GM15510 (cell line): ENCODE measurements around the gene TELO2.

Source experiments
- POLR2A ChIP-seq: IDR thresholded peaks from 3 replicates; pipeline ENCODE4 v1.6.1; 2011; ENCODE audit warnings: borderline replicate concordance; ENCODE audit not compliant: insufficient read length; ENCODE audit errors: extremely low read depth

Gene TELO2

DNA sequence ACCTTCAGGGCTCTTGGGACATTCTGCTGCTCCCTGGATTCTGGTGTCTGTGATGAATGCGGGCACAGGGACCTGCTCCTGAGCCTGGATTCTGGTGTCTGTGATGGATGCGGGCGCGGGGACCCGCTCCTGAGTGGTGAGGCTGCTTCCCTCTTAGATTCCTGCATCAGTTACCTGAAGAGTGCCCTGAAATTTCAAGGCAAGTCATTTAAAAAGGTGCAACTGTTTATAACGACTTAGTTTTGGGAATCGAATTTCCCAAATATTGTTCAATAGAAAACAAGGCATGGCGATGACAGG is 47.3 kb downstream of the TELO2 start:
- no peak for TF ChIP-seq POLR2A

DNA sequence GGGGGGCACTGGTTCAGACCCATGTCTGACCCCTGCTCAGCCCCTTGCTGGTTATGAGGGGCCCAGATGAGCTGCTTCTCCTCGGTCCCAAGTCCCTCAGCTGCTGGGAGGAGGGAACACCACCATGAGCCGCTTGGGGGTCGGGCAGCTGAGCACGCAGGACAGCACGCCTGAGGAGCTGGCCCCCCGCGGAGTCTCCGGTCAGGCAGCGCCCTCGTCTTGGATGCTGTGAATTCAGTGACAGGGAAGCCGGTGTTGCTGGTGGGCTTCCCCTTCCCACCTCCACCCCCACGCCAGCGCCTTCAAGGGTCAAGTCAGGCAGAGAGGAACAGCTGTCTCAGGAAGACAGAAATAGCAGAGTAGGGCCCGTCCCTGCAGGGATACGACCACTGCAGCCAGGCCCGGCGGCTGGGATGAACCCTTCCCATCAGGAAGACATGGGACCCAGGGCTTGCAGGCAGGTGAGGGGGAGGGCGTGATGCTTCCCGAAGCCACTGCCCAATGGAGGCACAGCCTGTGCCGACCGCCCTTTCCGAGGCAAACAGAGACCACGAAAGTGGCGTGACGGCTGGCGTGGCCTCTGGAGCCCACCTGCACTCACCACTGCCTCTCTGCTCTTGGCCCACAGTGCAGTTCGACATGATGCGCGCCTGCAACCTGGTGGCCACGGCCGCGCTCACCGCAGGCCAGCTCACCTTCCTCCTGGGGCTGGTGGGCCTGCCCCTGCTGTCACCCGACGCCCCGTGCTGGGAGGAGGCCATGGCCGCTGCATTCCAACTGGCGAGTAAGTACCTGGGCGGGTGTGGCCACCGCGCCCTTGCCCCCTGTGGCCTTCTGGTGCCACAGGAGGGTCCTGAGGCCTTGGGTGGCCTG is 48.4 kb downstream of the TELO2 start:
- TF ChIP-seq POLR2A = no peak

DNA sequence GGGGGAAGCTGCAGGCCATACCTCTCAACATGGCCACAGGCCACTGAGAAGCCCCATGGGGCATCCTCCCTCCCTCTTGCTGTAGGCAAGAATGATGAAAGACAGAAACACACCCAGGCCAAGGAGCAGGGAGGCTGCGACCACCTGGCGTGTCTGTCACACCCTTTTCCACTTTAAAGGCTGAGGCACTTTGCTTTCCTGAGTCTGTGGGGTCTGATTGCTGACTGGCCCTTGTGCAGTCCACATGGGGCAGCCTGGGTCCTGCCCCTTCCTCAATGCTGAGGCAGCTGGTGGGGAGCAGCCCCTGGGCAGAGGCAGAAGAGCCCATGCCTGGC is 49.0 kb downstream of the TELO2 start:
- no peak for TF ChIP-seq POLR2A

DNA sequence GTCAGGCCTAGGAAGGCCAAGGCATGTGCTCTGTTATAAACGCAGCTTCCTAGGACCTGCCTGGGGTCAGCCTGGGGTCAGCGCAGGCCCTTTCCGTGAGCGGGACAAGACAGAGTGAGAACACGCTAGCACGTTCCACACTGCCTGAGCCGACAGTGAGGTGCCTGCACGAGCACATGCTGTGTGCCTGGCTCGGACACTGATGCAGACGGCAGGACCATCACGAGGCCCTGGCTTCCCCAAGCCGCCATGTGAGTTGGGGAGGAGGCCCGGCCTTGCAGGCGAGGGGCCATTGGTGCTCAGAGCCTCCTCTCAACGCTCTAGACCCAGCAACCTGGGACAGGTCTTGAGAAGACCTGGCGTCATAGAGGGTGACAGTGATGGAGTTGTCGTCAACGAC is 49.4 kb downstream of the TELO2 start:
- no peak for TF ChIP-seq POLR2A

DNA sequence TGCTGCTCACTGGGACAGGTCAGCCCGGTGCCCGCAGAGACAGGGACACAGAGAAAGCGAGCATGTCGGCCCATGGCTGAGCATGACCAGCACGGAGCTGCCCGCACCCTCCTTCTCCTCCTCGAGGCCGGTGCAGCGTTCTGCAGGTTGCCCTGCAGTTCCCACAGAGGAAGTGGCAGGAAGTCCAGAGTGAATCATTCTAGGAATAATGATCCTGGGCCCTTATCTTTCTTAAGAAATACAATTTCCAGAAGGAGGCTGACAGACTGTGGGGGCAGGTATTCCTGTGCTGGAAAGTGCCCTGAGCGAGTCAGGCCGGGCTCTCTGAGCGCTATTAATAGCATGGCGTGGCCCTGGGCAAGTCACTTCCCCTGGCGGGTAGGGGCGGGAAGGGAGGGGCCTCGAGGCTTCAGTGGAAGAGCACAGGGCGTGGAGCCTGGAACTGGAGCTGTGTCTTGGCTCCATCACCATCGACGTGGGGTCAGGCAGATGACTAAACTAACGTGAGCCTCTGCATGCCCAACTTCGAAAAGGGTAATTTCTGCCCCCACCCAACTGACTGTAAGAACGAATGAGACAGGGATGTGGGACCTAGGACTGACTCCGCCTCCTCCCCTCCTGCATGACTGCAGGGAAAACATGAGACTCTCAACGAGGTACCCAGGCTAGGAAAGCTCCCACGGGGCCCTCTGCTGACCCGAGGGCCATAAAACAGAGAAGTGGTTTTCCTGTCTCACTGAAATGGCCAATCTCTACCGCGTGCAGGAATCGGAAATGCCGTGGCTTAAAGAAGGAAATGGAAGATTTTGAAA is 50.1 kb downstream of the TELO2 start:
- no peak for TF ChIP-seq POLR2A

GRCh38 chr16:1545044-1546040 is 52.2 kb downstream of the TELO2 start:
- TF ChIP-seq POLR2A = no peak

DNA sequence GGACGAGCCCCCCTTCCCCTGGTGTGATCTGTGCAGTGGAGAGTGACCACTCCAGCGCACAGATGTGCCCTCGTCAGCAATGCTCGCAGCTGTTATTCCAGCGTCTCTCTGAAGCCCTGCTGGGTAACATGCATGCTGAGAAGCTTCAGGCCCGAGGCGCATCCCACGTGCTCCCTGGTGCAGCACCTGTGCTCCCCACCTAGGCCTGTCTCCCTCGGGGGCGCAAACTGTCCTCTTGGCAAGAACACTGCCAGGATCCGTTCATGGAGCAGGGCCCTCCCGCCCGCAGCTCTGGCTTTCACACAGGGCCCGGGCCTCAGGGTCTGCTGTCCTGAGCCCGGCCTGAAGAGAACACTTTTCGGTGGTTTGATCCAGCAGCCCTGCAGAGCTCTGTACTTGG is 53.3 kb downstream of the TELO2 start:
- no peak for TF ChIP-seq POLR2A

GRCh38 chr16:1548233-1548632 is 55.1 kb downstream of the TELO2 start:
- no peak for TF ChIP-seq POLR2A

- no peak for TF ChIP-seq POLR2A
These were observed 55.6 kb downstream of the TELO2 start for GRCh38 chr16:1548727-1549126.

GRCh38 chr16:1550069-1550468 is 56.9 kb downstream of the TELO2 start:
- TF ChIP-seq POLR2A = no peak

DNA sequence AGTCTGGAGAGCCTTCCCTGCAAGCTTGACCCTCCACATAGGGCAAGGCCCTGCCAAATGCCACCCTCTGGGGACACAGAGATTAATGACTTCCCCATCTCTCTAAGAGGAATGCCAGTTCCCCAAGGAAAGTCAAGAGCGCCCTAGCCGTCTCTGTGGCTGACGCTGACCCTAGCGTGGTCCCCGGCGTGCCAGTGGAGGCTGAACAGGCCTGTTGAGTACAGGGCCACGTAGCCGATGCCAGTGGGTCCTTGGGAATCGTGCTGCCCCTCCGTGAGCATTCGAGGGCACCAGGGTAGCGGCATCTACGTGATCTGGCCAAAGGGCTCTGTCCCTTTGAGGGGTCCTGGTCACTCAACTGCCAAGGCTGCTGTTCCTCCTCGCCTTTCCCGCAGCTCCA is 57.5 kb downstream of the TELO2 start:
- no peak for TF ChIP-seq POLR2A

GRCh38 chr16:1551166-1551565 is 58.0 kb downstream of the TELO2 start:
- TF ChIP-seq POLR2A = no peak

GRCh38 chr16:1552129-1552528 is 59.0 kb downstream of the TELO2 start:
- no peak for TF ChIP-seq POLR2A

DNA sequence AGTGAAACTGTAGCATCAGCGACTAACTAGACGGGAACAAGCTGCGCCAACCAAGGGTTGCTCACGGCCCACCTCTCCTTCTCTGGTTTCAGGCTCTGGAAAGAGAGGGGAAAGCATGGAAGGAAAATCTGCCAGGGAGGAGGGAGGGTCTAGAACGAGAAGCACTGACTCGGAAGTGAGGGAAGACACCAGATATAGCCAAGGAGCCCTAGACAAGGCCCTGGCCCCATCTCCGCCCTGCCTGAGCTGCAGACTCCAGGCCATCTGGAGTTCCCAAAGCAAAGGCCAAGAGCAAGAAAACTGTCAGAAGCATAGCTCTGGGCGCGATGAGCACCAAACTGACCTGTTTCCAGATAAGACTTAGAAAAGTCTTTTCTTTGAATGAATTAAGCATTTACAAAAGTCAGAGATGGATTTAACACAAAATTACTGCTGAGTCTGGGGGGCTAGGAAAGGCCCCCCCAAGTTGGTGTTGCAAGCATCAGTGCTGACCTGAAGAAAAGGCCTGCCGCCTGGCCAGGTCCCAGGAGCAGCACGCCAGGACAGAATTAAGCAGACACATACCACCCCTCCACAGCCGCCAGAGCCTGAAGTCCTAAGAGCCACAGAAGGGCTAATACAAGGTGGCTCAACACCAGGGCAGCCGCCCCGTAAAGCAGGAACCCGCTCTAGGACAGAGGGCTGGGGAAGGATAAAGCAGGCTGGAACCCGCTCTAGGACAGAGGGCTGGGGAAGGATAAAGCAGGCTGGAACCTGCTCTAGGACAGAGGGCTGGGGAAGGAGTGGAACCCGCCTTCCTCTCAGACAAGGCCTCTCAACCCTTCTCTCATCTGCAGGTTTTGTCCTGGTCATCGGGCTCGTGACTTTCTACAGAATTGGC is 61.0 kb downstream of the TELO2 start:
- no peak for TF ChIP-seq POLR2A
